ENCODE measurements around the gene SPP2.

DNA sequence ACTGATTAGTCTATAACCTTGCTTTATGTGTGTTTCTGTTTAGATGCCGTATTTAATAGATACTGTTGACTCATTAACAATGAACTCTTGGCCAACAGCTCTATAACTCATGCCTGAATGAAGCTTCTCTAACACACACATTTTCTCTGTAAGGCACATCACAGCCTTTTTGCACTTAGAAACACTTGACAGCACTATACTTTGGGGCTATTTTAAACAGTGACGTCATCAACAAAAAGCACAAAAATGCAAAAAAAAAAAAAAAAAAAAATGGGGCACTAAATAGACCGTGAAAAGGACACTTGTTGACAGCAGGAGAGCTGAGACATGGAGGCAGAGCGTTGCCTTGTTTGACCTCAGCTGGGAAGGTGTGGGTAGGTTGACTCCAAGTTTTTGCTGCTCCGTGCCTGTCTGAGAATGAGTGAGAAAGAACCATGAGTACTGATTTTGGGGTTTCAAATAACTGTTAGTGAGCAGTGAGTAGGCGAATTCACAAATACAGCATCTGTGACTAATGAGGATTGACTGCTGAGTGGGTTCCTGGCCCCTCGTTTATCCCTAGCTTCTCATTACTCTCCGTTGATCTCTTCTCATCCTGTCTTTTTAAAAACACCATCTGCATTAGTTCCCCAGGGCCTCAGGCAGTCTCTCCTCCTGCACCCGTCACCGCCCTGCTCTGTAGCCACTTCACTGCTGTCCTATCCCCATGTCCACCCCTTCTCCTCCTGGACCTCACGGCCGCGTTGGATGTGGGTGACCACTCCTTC is 24.4 kb downstream of the SPP2 start:
- TF ChIP-seq SP1 (IDR thresholded peaks at IDR 0.05) (no peak), CTBP1 (IDR thresholded peaks at IDR 0.05; ENCODE audit: borderline replicate concordance) (no peak), HDGF (IDR thresholded peaks at IDR 0.05; ENCODE audit: borderline replicate concordance) (no peak), SUZ12 (IDR thresholded peaks at IDR 0.05) (no peak), BHLHE40 (IDR thresholded peaks at IDR 0.05; ENCODE audit: borderline replicate concordance) (no peak)
- TF ChIP-seq, protein P1, sequence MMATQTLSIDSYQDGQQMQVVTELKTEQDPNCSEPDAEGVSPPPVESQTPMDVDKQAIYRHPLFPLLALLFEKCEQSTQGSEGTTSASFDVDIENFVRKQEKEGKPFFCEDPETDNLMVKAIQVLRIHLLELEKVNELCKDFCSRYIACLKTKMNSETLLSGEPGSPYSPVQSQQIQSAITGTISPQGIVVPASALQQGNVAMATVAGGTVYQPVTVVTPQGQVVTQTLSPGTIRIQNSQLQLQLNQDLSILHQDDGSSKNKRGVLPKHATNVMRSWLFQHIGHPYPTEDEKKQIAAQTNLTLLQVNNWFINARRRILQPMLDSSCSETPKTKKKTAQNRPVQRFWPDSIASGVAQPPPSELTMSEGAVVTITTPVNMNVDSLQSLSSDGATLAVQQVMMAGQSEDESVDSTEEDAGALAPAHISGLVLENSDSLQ (IDR thresholded peaks at IDR 0.05), result no peak

All from HEK293T (cell line).